Measurements from ENCODE around the gene CD300LB.

CD300LB gene

DNA sequence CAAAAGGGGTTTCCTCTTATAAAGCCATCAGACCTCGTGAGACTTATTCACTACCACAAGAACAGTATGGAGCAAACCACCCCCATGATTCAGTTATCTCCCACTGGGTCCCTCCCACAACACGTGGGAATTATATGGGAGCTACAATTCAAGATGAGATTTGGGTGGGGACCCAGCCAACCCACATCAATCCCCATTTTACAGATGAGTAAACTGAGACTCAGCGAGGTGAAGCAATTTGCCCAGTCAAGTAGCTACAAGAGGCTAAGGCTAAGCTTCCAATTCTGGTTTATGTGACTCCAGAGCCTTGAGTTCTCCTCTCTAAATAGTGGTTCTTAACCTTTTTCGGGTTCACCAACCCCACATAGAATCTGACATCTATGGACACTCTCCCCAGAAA lies 56.1 kb downstream of the CD300LB start:
- DNase-seq (ENCODE audit: low read depth in 2 of 2), result no peak
- TF ChIP-seq, protein P1, sequence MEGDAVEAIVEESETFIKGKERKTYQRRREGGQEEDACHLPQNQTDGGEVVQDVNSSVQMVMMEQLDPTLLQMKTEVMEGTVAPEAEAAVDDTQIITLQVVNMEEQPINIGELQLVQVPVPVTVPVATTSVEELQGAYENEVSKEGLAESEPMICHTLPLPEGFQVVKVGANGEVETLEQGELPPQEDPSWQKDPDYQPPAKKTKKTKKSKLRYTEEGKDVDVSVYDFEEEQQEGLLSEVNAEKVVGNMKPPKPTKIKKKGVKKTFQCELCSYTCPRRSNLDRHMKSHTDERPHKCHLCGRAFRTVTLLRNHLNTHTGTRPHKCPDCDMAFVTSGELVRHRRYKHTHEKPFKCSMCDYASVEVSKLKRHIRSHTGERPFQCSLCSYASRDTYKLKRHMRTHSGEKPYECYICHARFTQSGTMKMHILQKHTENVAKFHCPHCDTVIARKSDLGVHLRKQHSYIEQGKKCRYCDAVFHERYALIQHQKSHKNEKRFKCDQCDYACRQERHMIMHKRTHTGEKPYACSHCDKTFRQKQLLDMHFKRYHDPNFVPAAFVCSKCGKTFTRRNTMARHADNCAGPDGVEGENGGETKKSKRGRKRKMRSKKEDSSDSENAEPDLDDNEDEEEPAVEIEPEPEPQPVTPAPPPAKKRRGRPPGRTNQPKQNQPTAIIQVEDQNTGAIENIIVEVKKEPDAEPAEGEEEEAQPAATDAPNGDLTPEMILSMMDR (IDR thresholded peaks at IDR 0.05; ENCODE audit: low read depth, low read length), result no peak
- H3K4me3 ChIP-seq (replicated peaks in 1 of 2; ENCODE audit: low read depth in 2 of 2, low read length in 2 of 2), result no peak overlapping the region

GRCh38 chr17:74474043-74474792 lies 57.1 kb downstream of the CD300LB start:
- H3K4me3 ChIP-seq (replicated peaks in 1 of 2; ENCODE audit: low read depth in 2 of 2, low read length in 2 of 2), result no peak overlapping the region
- TF ChIP-seq, protein P1 (IDR thresholded peaks at IDR 0.05; ENCODE audit: low read depth, low read length), result no peak
- no peak for DNase-seq (ENCODE audit: low read depth in 2 of 2)

GRCh38 chr17:74473294-74473693 lies 58.0 kb downstream of the CD300LB start:
- no peak for DNase-seq (ENCODE audit: low read depth in 2 of 2)
- H3K4me3 ChIP-seq (replicated peaks in 1 of 2; ENCODE audit: low read depth in 2 of 2, low read length in 2 of 2), result no peak overlapping the region
- TF ChIP-seq, protein P1 (IDR thresholded peaks at IDR 0.05; ENCODE audit: low read depth, low read length), result no peak

DNA sequence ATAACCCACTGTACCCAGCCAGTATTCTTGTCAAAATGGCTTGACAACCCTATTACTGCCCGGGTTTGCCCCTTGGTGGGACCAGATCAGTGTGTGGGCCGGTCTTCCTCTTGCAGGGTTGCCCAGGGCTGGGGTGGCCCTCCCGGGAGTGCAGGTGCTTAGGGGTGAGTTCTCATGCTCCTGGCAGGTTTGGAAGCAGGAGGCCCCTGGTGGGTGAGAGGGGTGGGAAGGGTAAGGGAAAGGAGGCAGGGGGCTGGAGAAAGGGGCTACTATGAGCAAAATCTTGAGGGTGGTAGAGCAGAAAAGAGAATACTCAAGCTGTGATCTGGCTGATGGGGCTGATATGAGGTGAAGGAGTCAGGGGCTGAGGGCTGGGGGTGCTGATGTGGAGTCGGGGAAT lies 58.4 kb downstream of the CD300LB start:
- no peak for DNase-seq (ENCODE audit: low read depth in 2 of 2)
- H3K4me3 ChIP-seq (replicated peaks in 1 of 2; ENCODE audit: low read depth in 2 of 2, low read length in 2 of 2), result no peak overlapping the region
- TF ChIP-seq, protein P1 (IDR thresholded peaks at IDR 0.05; ENCODE audit: low read depth, low read length), result no peak

- no peak overlapping the region for H3K4me3 ChIP-seq (replicated peaks in 1 of 2; ENCODE audit: low read depth in 2 of 2, low read length in 2 of 2)
- TF ChIP-seq, protein P1 (IDR thresholded peaks at IDR 0.05; ENCODE audit: low read depth, low read length), result no peak
- no peak for DNase-seq (ENCODE audit: low read depth in 2 of 2)
Observed at GRCh38 chr17:74471341-74471740, 59.9 kb downstream of the CD300LB start.
